Measurements from ENCODE around the gene GOLGA8H. TPM values are rescaled to one million over a fixed set of nuclear protein-coding genes. Genes with fewer than 3 reads are reported as not detected.
"Not testable (repeated sequence)": the region's sequence is repeated elsewhere in the genome, so short reads cannot be mapped to it uniquely, and the experiment has no call there.

GOLGA8H gene
- 1.1 and 2.3 TPM in 2 replicates for total RNA-seq (2014; rRNA removed; shearing (Covaris generic))
- polyA plus RNA-seq (2014; cell fraction: nucleus; rRNA removed) = 5.0 and 7.1 TPM in 2 replicates

- DNase-seq (ENCODE audit: extremely low read depth, low read depth) = not testable (repeated sequence)
Measured at GRCh38 chr15:30603796-30604195, at the start of gene GOLGA8H. Gene GOLGA8H (plus strand): TSS chr15:30604028. CDS start chr15:30604126, 98 bp downstream.

- not testable (repeated sequence) for DNase-seq (ENCODE audit: extremely low read depth, low read depth)
Measured at GRCh38 chr15:30566949-30567348, 36.9 kb upstream of the GOLGA8H start.

- DNase-seq (ENCODE audit: extremely low read depth, low read depth) = not testable (repeated sequence)
Measured at GRCh38 chr15:30573012-30573491, 30.8 kb upstream of the GOLGA8H start.

GRCh38 chr15:30579394-30579970, 24.3 kb upstream of the GOLGA8H start:
- not testable (repeated sequence) for DNase-seq (ENCODE audit: extremely low read depth, low read depth)

GRCh38 chr15:30580716-30581115, 23.1 kb upstream of the GOLGA8H start:
- not testable (repeated sequence) for DNase-seq (ENCODE audit: extremely low read depth, low read depth)

- not testable (repeated sequence) for DNase-seq (ENCODE audit: extremely low read depth, low read depth)
Measured at GRCh38 chr15:30598953-30599352, 4.9 kb upstream of the GOLGA8H start.

GRCh38 chr15:30612271-30612670, 8.4 kb downstream of the GOLGA8H start:
- not testable (repeated sequence) for DNase-seq (ENCODE audit: extremely low read depth, low read depth)

GRCh38 chr15:30621342-30621741, 17.5 kb downstream of the GOLGA8H start:
- DNase-seq (ENCODE audit: extremely low read depth, low read depth) = not testable (repeated sequence)

GRCh38 chr15:30625436-30626193, 21.8 kb downstream of the GOLGA8H start, which contains the start of gene ARHGAP11B:
Gene ARHGAP11B (plus strand): TSS chr15:30626128.
- DNase-seq (ENCODE audit: extremely low read depth, low read depth) = peak; percentile 95

GRCh38 chr15:30626194-30626565, 22.4 kb downstream of the GOLGA8H start:
- not testable (repeated sequence) for DNase-seq (ENCODE audit: extremely low read depth, low read depth)

- not testable (repeated sequence) for DNase-seq (ENCODE audit: extremely low read depth, low read depth)
Measured at GRCh38 chr15:30626632-30627031, 22.8 kb downstream of the GOLGA8H start.

GRCh38 chr15:30650012-30650929, 46.4 kb downstream of the GOLGA8H start:
- DNase-seq (ENCODE audit: extremely low read depth, low read depth) = no peak

GRCh38 chr15:30661154-30661553, 57.3 kb downstream of the GOLGA8H start:
- peak; percentile 13 for DNase-seq (ENCODE audit: extremely low read depth, low read depth)

Small RNA genes lying within 50 kb of the gene (small RNA-seq; reads per million reads assigned to genes)
- 0 to 0.17 reads per million in 2 experiments for gene RF00096
- gene RN7SL628P = 0 reads per million in 2 experiments
- gene RN7SL796P = 0 reads per million in 2 experiments

Other genes starting within 250 kb of the GOLGA8H start
- 1.3 and 4.5 TPM in 2 replicates for gene CHRFAM7A, start 210.5 kb upstream of the GOLGA8H start, total RNA-seq (2014; rRNA removed; shearing (Covaris generic))
- gene GOLGA8R, start 189.8 kb upstream of the GOLGA8H start, total RNA-seq (2014; rRNA removed; shearing (Covaris generic)) = 0.81 and 1.2 TPM in 2 replicates
- gene GOLGA8Q, start 52.0 kb upstream of the GOLGA8H start, total RNA-seq (2014; rRNA removed; shearing (Covaris generic)) = 1.2 TPM in 1 of 2 replicates, not detected in the other

All from NCI-H460 (cell line).